ENCODE data around the gene ALDH1L2.

- TF ChIP-seq POLR2A (IDR thresholded peaks at IDR 0.05) (no peak), CTCF (IDR thresholded peaks at IDR 0.05) (no peak)
These were observed 51.4 kb downstream of the ALDH1L2 start for GRCh38 chr12:105032703-105033357.

All from upper lobe of left lung (tissue), 4 donors.